Measurements from ENCODE around the gene VPS33A.
"Not testable (repeated sequence)": the region's sequence is repeated elsewhere in the genome, so short reads cannot be mapped to it uniquely, and the experiment has no call there.

Gene VPS33A
- total RNA-seq: 15.6 reads per million, percentile 41 among the genes with 10 or more reads in this experiment

DNA sequence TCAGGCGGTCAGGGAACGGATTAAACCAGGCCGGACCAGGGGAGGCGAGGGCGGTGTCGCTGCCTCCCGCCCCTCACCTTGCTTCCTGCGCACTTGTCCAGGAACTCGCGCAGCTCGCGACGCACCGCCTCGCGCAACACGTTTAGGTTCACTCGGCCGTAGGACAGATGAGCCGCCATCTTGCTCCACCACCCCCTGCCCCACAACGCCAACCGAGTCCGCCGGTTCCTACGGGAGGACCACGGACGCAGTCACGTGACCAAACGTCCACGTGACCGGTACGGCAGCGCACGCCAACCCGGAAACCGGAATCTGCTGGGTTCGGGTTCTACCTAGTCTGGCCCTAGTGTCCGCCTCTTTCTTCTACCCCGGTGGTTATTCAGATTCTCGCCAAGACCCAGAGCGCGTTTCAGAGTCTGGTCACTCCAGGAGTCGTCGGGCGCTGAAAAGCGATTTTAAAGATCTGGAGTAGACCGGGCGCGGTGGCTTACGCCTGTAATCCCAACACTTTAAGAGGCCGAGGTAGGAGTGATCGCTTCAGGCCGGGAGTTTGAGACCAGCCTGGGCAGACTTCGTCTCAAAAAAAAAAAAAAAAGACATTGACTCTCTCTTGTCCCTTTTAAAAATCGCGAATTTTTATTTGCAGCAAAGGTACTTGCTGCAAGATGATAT, at the start of gene VPS33A:
TSS of gene VPS33A (minus strand) at position 265 of the 672 bp plus-strand sequence. CDS start at position 179, 86 bp downstream.
- DNase-seq: peak; percentile 93

- no peak for DNase-seq
These were observed 46.6 kb upstream of the VPS33A start for GRCh38 chr12:122312926-122313325.

GRCh38 chr12:122311696-122312095, 45.4 kb upstream of the VPS33A start:
- no peak for DNase-seq

DNA sequence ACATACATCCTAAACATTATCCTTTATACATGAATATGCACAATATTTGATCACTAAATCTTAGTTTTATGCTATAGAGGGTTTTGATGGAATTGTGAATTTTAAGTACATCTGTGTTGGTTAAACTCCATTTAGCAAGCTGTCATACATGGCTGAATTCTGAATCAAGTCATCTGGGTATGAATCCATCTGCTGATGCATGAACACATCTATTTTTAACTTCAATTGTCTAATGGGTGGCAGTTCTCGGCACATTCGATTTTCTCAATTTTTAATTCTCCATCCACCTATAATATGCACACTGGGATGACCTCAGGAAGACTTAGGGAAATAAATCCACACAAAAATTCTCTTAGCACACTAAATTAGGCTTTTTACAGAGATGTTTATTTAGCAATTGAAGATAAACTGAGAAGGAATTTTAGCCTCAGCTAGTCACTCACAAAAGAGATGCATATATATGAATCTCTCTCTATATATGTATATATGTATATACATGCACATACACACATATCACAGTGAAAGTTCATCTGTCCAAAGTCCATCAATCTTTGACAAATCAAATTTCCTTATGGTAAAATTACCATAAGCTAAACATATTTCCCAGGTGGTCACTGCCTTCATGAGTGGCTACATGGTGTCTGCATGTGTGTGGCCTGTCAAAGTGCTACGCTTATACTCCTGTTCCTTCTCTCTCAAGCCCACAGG, 44.5 kb upstream of the VPS33A start:
- no peak for DNase-seq

GRCh38 chr12:122309564-122310121, 43.3 kb upstream of the VPS33A start:
- no peak for DNase-seq

DNA sequence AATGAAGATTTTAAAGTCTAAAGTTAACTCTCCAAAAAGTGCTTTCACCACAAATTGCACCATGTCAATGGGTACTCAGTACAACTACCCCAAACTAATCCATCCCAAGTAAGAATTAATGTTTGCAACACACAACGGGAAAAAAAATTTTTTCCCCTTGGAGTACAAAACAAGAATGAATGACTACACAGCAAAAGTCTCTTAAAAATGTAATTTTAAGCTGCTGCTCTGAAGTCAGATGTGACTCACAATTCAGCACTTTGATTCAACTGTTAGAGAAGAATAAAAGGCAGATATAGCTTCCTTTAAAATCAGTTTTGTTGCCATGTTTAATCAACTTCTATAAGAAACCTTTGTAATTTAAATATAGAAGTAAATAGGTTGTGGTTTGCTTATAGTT, 42.5 kb upstream of the VPS33A start:
- DNase-seq: no peak

- no peak for DNase-seq
These were observed 40.1 kb upstream of the VPS33A start for GRCh38 chr12:122306407-122306806.

DNA sequence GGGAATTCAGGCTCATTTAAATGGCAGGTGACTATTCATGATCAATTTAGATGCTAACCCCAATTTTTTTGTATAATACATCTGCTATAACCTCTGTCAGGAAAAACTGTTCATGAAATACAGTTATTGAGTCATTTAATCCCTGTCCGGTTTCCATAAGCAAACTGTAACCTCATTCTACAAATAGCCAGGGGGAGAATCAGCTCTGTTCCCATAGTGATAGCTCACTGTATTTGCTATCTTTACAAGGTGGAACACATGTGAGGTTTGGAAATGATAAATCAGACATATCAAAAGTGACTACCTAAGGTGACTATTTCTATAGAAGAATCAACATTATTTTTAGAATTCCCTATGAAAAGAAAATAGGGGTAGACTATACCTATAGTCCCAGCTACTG, 38.6 kb upstream of the VPS33A start:
- DNase-seq: no peak

DNA sequence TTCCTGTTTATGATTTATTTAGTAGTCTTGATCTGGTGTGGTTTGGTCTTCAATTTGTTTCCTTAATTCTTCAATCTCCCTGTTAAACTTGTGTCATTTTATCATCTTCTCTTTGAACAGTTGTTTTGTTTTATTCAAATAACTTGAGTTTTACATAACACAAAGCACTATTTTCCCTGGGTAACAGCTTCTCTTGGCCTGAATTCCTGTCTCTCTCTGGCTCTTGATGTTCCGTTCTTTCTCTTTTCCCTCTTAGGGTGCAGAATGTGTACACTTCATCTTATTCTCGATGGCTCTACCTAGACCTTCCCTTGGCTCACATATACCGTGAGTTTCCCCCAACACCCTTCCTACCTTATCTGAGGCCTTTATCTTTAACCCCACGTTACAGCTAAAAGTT, 36.8 kb upstream of the VPS33A start:
- no peak for DNase-seq

- DNase-seq: no peak
These were observed 31.9 kb upstream of the VPS33A start for GRCh38 chr12:122298071-122298748.

- no peak for DNase-seq
These were observed 31.2 kb upstream of the VPS33A start for GRCh38 chr12:122297494-122297893.

GRCh38 chr12:122295877-122296276, 29.6 kb upstream of the VPS33A start:
- no peak for DNase-seq

GRCh38 chr12:122293081-122293480, 26.8 kb upstream of the VPS33A start:
- DNase-seq: no peak

- DNase-seq: no peak
These were observed 25.1 kb upstream of the VPS33A start for GRCh38 chr12:122291431-122291830.

DNA sequence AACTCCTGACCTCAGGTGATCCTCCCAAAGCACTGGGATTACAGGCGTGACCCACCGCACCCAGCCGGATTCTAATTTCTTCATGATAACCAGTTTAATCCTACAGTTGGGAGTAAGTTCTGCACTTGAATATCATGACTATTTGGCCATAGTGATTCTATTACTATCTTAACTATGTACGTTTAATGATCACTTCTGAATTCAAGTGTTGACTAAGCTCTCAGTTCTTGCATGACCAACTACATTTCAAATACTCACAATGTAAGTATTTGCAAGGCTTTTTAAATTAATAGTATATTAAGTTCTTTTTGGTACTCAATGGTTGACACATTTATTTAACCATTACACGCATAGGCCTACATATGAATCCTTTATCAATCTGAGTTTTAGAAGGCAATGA, 17.4 kb upstream of the VPS33A start:
- DNase-seq: no peak

- DNase-seq: no peak
These were observed 15.8 kb upstream of the VPS33A start for GRCh38 chr12:122282061-122282460.

GRCh38 chr12:122276242-122276641, 9.9 kb upstream of the VPS33A start:
- no peak for DNase-seq

DNA sequence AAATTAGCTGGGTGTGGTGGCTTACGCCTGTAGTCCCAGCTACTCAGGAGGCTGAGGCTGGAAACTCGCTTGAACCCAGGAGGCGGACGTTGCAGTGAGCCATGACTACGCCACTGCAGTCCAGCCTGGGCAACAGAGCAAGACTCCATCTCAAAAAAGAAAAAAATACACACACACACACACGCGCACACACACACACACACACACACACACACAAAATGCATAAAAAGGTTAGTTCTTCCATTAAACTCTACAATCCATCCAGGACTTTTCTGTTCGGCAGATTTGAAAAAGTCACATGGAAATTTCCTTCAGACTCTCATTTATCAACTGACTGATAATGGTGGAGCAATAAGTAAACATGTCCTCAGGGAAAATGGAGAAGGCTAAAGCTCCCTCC, 9.2 kb upstream of the VPS33A start:
- DNase-seq: no peak

DNA sequence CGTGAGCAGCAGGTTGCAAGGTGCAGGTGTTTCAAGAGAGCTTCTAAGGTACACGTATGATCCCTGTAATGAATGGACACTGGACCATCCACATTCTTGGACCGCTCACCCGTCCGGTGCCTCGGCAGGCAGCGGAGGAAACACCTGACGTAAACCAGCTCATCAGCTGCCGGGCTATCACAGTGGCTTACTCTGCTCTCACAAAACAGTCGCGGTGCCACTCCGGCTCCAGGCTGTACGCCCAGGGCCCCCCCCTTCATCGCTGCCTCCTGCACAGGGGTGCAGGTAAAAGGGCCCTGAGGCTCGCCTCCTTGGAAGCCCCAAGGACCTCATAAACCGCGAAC, 436 bp downstream of the VPS33A start:
- no peak for DNase-seq

DNA sequence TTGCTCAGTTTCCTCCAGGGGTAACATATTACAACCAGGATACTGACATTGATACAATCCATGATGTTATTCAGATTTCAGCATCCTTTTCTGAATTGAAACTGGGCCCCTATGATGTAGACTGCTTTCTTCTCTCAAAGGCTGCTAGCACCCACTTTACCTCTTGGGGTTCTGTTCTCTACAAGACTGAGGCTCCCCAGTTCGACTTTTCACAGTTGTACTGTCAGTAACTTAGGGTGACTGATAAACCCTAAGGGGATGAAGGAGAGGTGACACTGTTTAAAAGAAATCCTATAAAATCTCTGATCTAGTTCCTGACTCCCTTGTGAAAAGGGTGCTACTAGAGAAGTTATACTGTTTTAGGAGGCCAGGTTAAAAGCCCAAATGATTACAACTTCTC, 818 bp downstream of the VPS33A start:
- no peak for DNase-seq

DNA sequence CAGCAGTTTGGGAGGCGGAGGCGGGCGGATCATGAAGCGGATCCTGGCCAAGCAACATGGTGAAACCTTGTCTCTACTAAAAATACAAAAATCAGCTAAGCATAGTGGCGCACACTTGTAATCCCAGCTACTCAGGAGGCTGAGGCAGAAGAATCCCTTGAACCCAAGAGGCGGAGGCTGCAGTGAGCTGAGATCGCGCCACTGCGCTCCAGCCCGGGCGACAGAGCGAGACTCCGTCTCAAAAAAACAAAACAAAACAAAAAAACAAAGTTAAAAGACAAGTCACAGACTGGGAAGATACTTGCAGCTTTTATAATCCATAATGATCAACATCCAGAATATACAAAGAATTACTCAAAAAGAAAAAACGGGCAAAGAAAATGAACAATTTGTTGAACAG, 5.6 kb downstream of the VPS33A start:
- not testable (repeated sequence) for DNase-seq

- DNase-seq: not testable (repeated sequence)
These were observed 7.4 kb downstream of the VPS33A start for GRCh38 chr12:122258939-122259338.

DNA sequence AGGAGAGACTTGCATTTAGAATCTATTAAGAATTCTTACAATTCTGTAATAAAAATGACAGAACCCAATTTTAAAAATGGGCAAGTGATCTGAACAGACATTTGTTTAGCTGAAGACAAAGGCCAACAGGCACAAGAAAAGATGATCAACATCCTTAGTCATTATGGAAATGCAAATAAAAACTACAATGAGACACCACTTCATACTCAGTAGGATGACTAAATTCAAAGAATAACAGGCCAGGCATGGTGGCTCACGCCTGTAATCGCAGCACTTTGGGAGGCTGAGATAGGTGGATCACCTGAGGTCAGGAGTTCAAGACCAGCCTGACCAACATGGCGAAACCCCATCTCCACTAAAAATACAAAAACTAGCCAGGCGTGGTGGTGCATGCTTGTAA, 7.8 kb downstream of the VPS33A start:
- not testable (repeated sequence) for DNase-seq

- no peak for DNase-seq
These were observed 15.8 kb downstream of the VPS33A start for GRCh38 chr12:122250536-122250935.

All from effector CD4-positive, alpha-beta T cell (primary cell).